Fibroblast of pulmonary artery (primary cell): ENCODE data around the gene AMFR.
A peak's percentile ranks its signal among the peaks of the same experiment; 100 is the strongest.
"Not testable (repeated sequence)": the region's sequence is repeated elsewhere in the genome, so short reads cannot be mapped to it uniquely, and the experiment has no call there.

Experiments used
- DNase-seq: peaks from one replicate; pipeline ENCODE4 v3.0.0-alpha.2; 2010; ENCODE audit warnings: low read depth
- H3K4me3 ChIP-seq: replicated peaks from 2 replicates; pipeline ENCODE4 v1.5.1; 2011; ENCODE audit warnings: low read depth, mild to moderate bottlenecking, control low read depth, low read length, moderate library complexity
- CTCF ChIP-seq: IDR thresholded peaks from 2 replicates; pipeline ENCODE4 v1.5.1; 2011; ENCODE audit warnings: mild to moderate bottlenecking, control low read depth, low read length, inconsistent platforms; ENCODE audit errors: missing control alignments

AMFR gene

GRCh38 chr16:56399486-56399885 is 25.9 kb downstream of the AMFR start:
- no peak for DNase-seq
- H3K4me3 ChIP-seq, result no peak overlapping the region
- no peak for TF ChIP-seq CTCF

DNA sequence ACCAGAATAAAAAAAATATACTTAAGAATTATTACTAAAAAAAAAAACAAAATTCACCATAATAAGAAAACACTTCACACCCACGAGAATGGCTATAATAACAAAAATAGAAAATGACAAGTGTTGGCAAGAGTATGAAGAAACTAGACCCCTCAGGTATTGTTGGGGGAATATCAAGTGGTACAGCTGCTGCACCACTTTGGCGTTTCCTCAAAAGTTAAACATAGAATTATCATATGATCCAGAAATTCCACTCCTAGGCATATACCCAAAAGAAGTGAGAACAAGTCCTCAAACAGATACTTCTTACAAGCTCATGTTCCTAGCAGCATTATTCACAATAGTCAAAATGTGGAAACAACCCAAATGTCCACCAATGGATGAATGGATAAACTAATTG is 26.3 kb downstream of the AMFR start:
- H3K4me3 ChIP-seq, result no peak overlapping the region
- no peak for DNase-seq
- no peak for TF ChIP-seq CTCF

- not testable (repeated sequence) for DNase-seq, H3K4me3 ChIP-seq
Measured at GRCh38 chr16:56396724-56397123, 28.6 kb downstream of the AMFR start.

DNA sequence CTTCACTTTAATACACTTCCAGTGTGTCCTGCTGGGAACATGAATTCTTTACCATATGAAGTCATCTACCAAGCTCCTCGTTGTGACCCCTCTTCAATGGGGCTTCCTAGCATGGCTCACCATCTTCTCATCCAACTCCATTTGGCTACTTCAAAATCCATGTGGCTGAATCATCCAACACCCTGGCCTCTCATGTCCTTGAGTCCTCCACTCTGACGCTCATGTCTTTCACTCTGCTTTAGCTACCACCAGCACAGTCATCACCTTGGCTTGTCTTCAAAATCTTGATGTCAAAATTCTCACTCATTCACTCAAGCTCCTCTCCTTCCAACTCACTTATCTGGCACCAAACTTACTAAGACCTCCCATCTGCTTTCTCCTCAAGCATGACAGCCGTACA is 35.8 kb downstream of the AMFR start:
- TF ChIP-seq CTCF, result no peak
- H3K4me3 ChIP-seq, result no peak overlapping the region
- peak; percentile 88 for DNase-seq

DNA sequence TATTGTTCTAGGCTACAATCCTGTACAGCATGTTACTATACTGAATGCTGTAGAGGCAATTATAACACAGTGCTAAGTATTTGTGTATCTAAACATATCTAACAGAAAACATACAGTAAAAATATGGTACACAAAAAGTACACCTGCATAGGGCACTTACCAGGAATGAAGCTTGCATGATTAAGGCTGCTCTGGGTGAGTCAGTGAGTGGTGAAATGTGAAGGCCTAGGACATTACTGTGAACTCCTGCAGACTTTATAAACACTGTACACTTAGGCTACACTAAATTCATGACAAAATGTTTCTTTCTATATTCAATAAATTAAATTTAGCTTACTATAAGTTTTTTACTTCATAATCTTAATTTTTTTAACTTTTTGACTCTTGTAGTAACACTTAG is 37.1 kb downstream of the AMFR start:
- no peak overlapping the region for H3K4me3 ChIP-seq
- TF ChIP-seq CTCF, result no peak
- no peak for DNase-seq

DNA sequence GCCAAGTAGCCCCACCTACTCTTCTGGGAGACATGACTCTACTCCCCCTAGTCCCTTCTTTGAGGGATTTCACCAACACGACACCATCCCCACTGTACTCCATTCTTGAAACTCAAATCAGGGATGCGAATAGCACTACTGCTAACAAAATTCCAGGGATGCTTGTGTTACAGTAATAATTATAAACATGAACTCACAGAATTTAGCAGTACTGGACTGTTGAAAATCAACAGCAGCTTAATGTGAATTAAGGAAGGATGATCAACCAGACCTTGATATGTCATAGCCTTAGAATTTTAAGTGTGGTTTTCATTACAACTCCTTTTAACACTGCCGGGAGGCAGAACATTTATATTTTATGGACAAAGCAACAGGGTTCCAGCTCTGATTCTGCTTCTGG is 37.9 kb downstream of the AMFR start:
- no peak for TF ChIP-seq CTCF
- no peak for DNase-seq
- no peak overlapping the region for H3K4me3 ChIP-seq

GRCh38 chr16:56384074-56384721 is 41.1 kb downstream of the AMFR start:
- no peak for DNase-seq
- no peak overlapping the region for H3K4me3 ChIP-seq
- no peak for TF ChIP-seq CTCF
